Ovary (tissue), 9 donors: Measurements from ENCODE around the gene RGS2. TPM values are rescaled to one million over a fixed set of nuclear protein-coding genes. Genes with fewer than 3 reads are reported as not detected.

Experiments used
- DNase-seq, 5 donors: peaks; one replicate each; pipeline ENCODE4 v3.0.0-alpha.2; 2019 to 2020
- H3K27ac ChIP-seq, 2 donors: fragments of 200-600 bp; one replicate each; pipeline versions ENCODE4 v1.5.1 to v1.8.0; 2019 to 2022
- H3K27me3 ChIP-seq: fragments of 200-600 bp; one replicate; pipeline ENCODE4 v1.8.0; 2022
- H3K36me3 ChIP-seq: fragments of 200-600 bp; sonication (generic); one replicate; pipeline ENCODE4 v1.5.1; 2019
- H3K4me1 ChIP-seq: one replicate; pipeline ENCODE4 v1.8.1; 2013; ENCODE audit warnings: mild to moderate bottlenecking, moderate library complexity; ENCODE audit not compliant: insufficient read depth
- H3K4me3 ChIP-seq: fragments of 200-600 bp; sonication (generic); one replicate; pipeline ENCODE4 v1.5.1; 2017
- H3K9me3 ChIP-seq, 2 donors: fragments of 200-600 bp in 1 of 2; sonication (generic) in 1 of 2; one replicate each; pipeline versions ENCODE4 v1.5.1 to v1.8.1; 2013 to 2019; ENCODE audit warnings: mild to moderate bottlenecking in 1 of 2, moderate library complexity in 1 of 2
- EP300 ChIP-seq: sonication (generic); formaldehyde crosslinking; IDR thresholded peaks from one replicate; pipeline ENCODE4 v1.6.1; 2017; ENCODE audit warnings: antibody characterized with exemption
- POLR2A ChIP-seq: fragments of 450-650 bp; IDR thresholded peaks from one replicate; pipeline ENCODE4 v1.6.1; 2017; ENCODE audit warnings: antibody characterized with exemption, mild to moderate bottlenecking, moderate library complexity
- WGBS, 3 donors: extraction: QIAGEN DNeasy Blood & Tissue Kit in 1 of 3; methylation state at CpG; one replicate each; pipeline versions ENCODE4 v1.1.5 to v1.1.7; 2013 to 2017; 5-methylcytosine and 5-hydroxymethylcytosine counted together
- intact Hi-C, 4 donors: fragments of 100-400 bp; cut with DNase I; formaldehyde crosslinking; loops; one replicate each; pipeline versions ENCODE4 v1.11.0 to v1.15.1; 2022 to 2023
- polyA plus RNA-seq, 2 donors: library from polyadenylated mRNA; stranded (reverse); fragments of 200-250 nt in 1 of 2; fragments of 350-450 nt in 1 of 2; fragmentation: Illumina TruSeq in 1 of 2; extraction: RNeasy Lipid Tissue Mini Kit (QIAGEN cat#74804) in 1 of 2; gene quantifications; one replicate each; pipeline ENCODE4 v1.2.3, GENCODE V29; 2013 to 2014
- total RNA-seq, 7 donors: library from RNA; depleted of rRNA in 2 of 7; stranded (reverse); fragments of >200 nt in 2 of 7; fragmentation: NEBNext Ultra II Directional in 3 of 7; extraction: Animal tissue kit (Norgen Biotek cat#: 25700) in 3 of 7; gene quantifications; one replicate each; pipeline versions ENCODE4 v1.1.0 to v1.2.4, GENCODE V29; 2016 to 2023
- TF ChIP-seq, protein P1 (sequence below), 3 donors: fragments of 450-650 bp in 2 of 3; fragments of 200-600 bp in 1 of 3; IDR thresholded peaks; one replicate each; pipeline versions ENCODE4 v1.5.1 to v1.8.0; 2016 to 2022; ENCODE audit warnings: antibody characterized with exemption in 3 of 3, mild to moderate bottlenecking in 1 of 3
- donor health status: DM: no; HTN: no; CAD: no; lungs with moderate emphysema.
- donor health status: DM: no; HTN: no; CAD: no.
- donor health status: Bipolar disorder and iron deficiency.
- donor health status: DM: yes; HTN: yes; CAD: no.
- donor health status: DM: no; HTN: no; CAD: no.
- donor health status: DM: yes; HTN: yes; CAD: no.

The RGS2 gene
- total and polyA plus RNA-seq, 9 donors, result 31.0 to 247 (median 56.4) TPM

DNA sequence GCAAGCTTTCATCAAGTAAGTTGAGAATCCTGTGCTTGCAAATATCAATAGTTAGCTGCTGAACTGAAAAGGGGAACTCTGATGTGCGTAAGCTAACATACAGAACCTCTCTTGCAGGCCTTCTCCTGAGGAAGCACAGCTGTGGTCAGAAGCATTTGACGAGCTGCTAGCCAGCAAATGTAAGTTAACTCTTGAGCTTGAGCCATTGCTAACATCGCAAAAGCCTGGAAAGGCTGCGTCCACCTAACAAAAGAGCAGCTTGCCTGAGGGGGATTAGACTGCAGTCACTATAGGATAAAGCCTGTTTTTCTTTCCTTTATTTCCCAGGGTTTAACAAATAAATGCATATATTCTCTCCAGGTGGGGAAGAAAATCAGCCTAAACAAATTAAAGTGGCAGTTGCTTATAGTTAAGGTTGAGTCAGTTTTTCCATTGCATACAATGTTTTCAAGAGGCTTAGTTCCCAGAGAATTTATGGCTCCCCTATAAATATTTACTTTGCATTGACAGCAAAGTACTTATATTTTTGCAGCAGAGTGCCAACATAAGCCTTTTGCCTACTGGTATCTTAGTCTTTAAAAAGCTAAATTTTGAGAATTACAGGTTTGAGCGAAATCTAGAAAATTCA, 1.5 kb downstream of the RGS2 start:
- WGBS, 3 donors, result 63 to 86% (median 80%) methylated on average over 5 of the region's 5 CpGs
- H3K4me3 ChIP-seq, result peak overlapping the region; percentile 55
- no peak overlapping the region for H3K27ac ChIP-seq
- TF ChIP-seq, protein P1, sequence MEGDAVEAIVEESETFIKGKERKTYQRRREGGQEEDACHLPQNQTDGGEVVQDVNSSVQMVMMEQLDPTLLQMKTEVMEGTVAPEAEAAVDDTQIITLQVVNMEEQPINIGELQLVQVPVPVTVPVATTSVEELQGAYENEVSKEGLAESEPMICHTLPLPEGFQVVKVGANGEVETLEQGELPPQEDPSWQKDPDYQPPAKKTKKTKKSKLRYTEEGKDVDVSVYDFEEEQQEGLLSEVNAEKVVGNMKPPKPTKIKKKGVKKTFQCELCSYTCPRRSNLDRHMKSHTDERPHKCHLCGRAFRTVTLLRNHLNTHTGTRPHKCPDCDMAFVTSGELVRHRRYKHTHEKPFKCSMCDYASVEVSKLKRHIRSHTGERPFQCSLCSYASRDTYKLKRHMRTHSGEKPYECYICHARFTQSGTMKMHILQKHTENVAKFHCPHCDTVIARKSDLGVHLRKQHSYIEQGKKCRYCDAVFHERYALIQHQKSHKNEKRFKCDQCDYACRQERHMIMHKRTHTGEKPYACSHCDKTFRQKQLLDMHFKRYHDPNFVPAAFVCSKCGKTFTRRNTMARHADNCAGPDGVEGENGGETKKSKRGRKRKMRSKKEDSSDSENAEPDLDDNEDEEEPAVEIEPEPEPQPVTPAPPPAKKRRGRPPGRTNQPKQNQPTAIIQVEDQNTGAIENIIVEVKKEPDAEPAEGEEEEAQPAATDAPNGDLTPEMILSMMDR (IDR thresholded peaks at IDR 0.05), result no peak
- TF ChIP-seq POLR2A, result no peak
- no peak for TF ChIP-seq EP300
- H3K27me3 ChIP-seq, result no peaks in the 10 kb centered on the region
- DNase-seq, result no peak
- no peaks in the 10 kb centered on the region for H3K36me3 ChIP-seq
- H3K9me3 ChIP-seq, result no peaks in the 10 kb centered on the region
- intact Hi-C loops, result loop anchor here in 1 of 4 donors (10.0 kb wide), 1 partner anchor 204 kb away; no protein-coding TSS in a partner anchor
- no peaks in the 10 kb centered on the region for H3K4me1 ChIP-seq

DNA sequence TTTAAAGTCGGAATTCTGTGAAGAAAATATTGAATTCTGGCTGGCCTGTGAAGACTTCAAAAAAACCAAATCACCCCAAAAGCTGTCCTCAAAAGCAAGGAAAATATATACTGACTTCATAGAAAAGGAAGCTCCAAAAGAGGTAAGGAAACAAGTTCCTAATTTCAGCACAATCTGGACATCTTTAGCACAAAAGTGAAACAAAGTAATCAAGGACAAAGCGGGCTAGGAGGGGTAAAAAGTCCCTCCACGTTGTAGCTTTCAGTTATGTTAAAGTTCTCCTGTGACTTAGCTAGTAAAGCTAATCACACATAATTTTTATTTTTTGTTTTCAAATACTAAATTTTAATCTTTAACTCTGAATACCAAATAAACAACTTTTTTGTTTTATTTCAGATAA, 2.2 kb downstream of the RGS2 start:
- no peak for TF ChIP-seq EP300
- TF ChIP-seq POLR2A, result no peak
- TF ChIP-seq, protein P1 (IDR thresholded peaks at IDR 0.05), result no peak
- H3K27ac ChIP-seq, result no peak overlapping the region
- WGBS, 3 donors, result 69 to 79% (median 70%) methylated on average over 3 of the region's 3 CpGs
- H3K4me3 ChIP-seq, result peak overlapping the region; percentile 55
- intact Hi-C loops, result loop anchor here in 1 of 4 donors (10.0 kb wide), 1 partner anchor 204 kb away; no protein-coding TSS in a partner anchor
- no peaks in the 10 kb centered on the region for H3K27me3 ChIP-seq
- no peaks in the 10 kb centered on the region for H3K36me3 ChIP-seq
- no peaks in the 10 kb centered on the region for H3K9me3 ChIP-seq
- no peak for DNase-seq
- H3K4me1 ChIP-seq, result no peaks in the 10 kb centered on the region

DNA sequence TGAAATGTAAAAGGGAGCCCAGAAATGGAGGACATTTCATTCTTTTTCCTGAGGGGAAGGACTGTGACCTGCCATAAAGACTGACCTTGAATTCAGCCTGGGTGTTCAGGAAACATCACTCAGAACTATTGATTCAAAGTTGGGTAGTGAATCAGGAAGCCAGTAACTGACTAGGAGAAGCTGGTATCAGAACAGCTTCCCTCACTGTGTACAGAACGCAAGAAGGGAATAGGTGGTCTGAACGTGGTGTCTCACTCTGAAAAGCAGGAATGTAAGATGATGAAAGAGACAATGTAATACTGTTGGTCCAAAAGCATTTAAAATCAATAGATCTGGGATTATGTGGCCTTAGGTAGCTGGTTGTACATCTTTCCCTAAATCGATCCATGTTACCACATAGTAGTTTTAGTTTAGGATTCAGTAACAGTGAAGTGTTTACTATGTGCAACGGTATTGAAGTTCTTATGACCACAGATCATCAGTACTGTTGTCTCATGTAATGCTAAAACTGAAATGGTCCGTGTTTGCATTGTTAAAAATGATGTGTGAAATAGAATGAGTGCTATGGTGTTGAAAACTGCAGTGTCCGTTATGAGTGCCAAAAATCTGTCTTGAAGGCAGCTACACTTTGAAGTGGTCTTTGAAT, 2.9 kb downstream of the RGS2 start:
- H3K4me1 ChIP-seq, result no peaks in the 10 kb centered on the region
- no peak for TF ChIP-seq POLR2A
- no peak for TF ChIP-seq EP300
- intact Hi-C loops, result loop anchor here in 1 of 4 donors (10.0 kb wide), 1 partner anchor 203 kb away; no protein-coding TSS in a partner anchor
- no peaks in the 10 kb centered on the region for H3K36me3 ChIP-seq
- H3K4me3 ChIP-seq, result peak overlapping the region; percentile 55
- WGBS, 3 donors, result 81 to 89% (median 87%) methylated on average over 6 of the region's 6 CpGs
- H3K27ac ChIP-seq, result no peak overlapping the region
- H3K27me3 ChIP-seq, result no peaks in the 10 kb centered on the region
- no peaks in the 10 kb centered on the region for H3K9me3 ChIP-seq
- no peak for DNase-seq

DNA sequence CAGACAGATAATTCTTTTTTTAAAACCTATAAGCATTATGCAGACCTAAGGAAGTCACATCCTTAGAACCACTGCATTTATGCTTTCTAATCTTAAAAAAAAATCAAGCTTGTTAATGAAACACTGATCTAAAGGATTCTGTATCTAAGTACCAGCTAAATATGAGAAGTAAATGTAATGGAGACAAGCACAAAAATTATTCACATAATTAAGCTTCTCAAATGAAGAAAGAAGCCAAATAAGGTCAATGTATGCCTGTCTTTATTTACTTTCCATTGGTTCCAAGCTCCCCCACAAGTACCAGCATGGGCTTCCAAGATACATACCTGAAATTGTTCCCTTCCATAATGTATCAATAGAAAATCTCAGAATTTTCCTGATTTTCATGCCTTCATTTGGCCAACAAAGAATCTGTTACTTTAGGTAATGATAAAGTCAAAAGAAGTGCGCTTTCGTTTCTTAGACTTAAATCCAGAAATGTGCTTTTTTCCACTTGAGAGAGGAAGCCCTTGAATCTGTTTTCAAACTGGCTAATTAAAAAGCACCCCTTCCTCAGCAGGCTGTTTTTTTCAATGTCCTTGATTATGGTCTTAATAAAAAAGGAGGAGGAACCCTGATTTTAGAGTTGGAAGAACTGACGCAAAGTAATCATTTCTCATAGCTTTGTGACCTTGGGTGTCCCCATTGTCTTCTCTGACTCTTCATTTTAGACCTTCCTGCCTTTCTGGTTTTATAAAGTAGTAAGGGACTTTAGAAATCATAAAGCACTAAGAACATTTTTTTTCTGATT, 3.8 kb downstream of the RGS2 start:
- Histone ChIP-seq H3K27ac (no peak overlapping the region), H3K9me3 (no peaks in the 10 kb centered on the region), H3K4me1 (no peaks in the 10 kb centered on the region), H3K36me3 (no peaks in the 10 kb centered on the region), H3K27me3 (no peaks in the 10 kb centered on the region), H3K4me3 (peak overlapping the region; percentile 55)
- TF ChIP-seq, protein P1 (IDR thresholded peaks at IDR 0.05), result no peak
- 81 to 93% (median 90%) methylated on average over 3 of the region's 3 CpGs for WGBS, 3 donors
- intact Hi-C loops, result loop anchor here in 1 of 4 donors (10.0 kb wide), 1 partner anchor 202 kb away; no protein-coding TSS in a partner anchor
- no peak for DNase-seq
